Vagina (tissue), 2 donors: ENCODE measurements around the gene MGA.

Source experiments
- POLR2A ChIP-seq, 2 donors: fragments of 450-650 bp; IDR thresholded peaks; one replicate each; pipeline ENCODE4 v1.6.1; 2017; ENCODE audit warnings: antibody characterized with exemption in 2 of 2, mild to moderate bottlenecking in 2 of 2, moderate library complexity in 2 of 2
- POLR2AphosphoS5 ChIP-seq, 2 donors: sonication (generic); formaldehyde crosslinking; IDR thresholded peaks; one replicate each; pipeline ENCODE4 v1.9.0; 2017; ENCODE audit warnings: antibody characterized with exemption in 2 of 2, mild to moderate bottlenecking in 2 of 2, low read depth in 1 of 2; ENCODE audit not compliant: insufficient read depth in 1 of 2
- TF ChIP-seq, protein P1 (sequence below), 3 experiments: fragments of 450-650 bp in 2 of 3; fragments of 200-600 bp in 1 of 3; sonication (generic) in 1 of 3; IDR thresholded peaks; one replicate each; pipeline ENCODE4 v1.5.1; 2017 to 2019; ENCODE audit warnings: antibody characterized with exemption in 3 of 3, mild to moderate bottlenecking in 2 of 3, moderate library complexity in 2 of 3

DNA sequence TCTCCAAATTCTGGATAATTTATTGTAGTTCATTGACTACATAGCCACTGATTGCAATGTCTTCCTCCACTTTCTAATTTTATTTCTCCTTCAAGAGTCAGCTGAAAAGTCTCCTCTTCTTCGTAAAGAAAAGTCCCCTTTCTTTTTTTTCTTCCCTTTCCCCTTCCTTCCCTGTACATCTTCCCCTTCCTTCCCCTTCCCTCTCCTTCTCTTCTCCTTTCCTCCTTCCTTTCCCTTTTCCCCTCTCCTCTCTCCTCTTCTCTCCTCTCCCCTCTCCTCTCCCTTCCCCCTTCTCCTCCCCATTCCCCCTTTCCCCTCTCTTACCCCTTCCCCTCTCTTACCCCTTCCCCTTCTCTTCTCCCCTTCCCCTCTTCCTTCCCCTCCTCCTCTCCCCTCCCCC is 8.8 kb upstream of the MGA start:
- TF ChIP-seq, protein P1, sequence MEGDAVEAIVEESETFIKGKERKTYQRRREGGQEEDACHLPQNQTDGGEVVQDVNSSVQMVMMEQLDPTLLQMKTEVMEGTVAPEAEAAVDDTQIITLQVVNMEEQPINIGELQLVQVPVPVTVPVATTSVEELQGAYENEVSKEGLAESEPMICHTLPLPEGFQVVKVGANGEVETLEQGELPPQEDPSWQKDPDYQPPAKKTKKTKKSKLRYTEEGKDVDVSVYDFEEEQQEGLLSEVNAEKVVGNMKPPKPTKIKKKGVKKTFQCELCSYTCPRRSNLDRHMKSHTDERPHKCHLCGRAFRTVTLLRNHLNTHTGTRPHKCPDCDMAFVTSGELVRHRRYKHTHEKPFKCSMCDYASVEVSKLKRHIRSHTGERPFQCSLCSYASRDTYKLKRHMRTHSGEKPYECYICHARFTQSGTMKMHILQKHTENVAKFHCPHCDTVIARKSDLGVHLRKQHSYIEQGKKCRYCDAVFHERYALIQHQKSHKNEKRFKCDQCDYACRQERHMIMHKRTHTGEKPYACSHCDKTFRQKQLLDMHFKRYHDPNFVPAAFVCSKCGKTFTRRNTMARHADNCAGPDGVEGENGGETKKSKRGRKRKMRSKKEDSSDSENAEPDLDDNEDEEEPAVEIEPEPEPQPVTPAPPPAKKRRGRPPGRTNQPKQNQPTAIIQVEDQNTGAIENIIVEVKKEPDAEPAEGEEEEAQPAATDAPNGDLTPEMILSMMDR (IDR thresholded peaks at IDR 0.05): no peak
- TF ChIP-seq POLR2AphosphoS5 (IDR thresholded peaks at IDR 0.05; ENCODE audit: insufficient read depth in 1 of 2, low read depth in 1 of 2): no peak
- no peak for TF ChIP-seq POLR2A (IDR thresholded peaks at IDR 0.05)
